Stimulated activated naive CD8-positive, alpha-beta T cell treated with anti-CD3 and anti-CD28 coated beads, Interleukin-15, amount 100 ng/mL, for 72 hours (primary cell): ENCODE results near the gene PCSK7.

Experiments
- ATAC-seq: fragments of 150-1000 bp; cut with Tn5 transposase; 2 replicates; pipeline ENCODE4 v1.10.0; 2021; ENCODE audit warnings: mild to moderate bottlenecking, moderate library complexity
- DNase-seq, 2 donors: peaks; one replicate each; pipeline ENCODE4 v3.0.0; 2021 to 2022
- H3K27ac Mint-ChIP-seq, 2 donors: one replicate each; pipeline ENCODE4 v1.8.0; 2022; ENCODE audit warnings: mild to moderate bottlenecking in 2 of 2, mixed read lengths in 2 of 2, moderate library complexity in 2 of 2
- H3K27me3 Mint-ChIP-seq: one replicate; pipeline ENCODE4 v1.8.0; 2022; ENCODE audit warnings: mixed read lengths
- H3K4me1 Mint-ChIP-seq: one replicate; pipeline ENCODE4 v1.8.0; 2022; ENCODE audit warnings: mild to moderate bottlenecking, mixed read lengths
- H3K4me3 Mint-ChIP-seq, 2 donors: one replicate each; pipeline ENCODE4 v1.8.0; 2022; ENCODE audit warnings: mild to moderate bottlenecking in 2 of 2, mixed read lengths in 2 of 2, moderate library complexity in 1 of 2
- H3K9me3 Mint-ChIP-seq, 2 donors: one replicate each; pipeline ENCODE4 v1.8.0; 2022; ENCODE audit warnings: mixed read lengths in 2 of 2

PCSK7 gene

DNA sequence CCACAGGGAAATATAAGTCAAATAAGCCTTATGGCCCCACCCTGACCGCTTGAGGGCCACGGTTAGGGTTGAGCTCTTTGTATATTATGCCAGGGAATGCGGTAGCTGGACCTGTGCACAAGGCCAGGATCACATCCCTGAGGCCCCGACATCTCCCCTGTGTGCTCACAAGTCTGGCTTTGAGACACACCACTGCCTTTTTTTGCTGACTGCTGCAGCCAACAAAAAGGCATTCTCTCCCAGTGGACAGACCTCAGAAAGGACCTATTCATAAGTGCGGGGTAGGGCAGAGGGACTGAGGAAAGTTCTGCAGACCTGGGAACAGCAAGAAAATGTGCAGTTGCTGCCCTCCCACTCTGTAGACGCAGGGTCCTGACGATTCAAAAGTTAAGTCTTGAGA, 56.8 kb downstream of the PCSK7 start:
- H3K9me3 Mint-ChIP-seq, result no peaks in the 10 kb centered on the region
- H3K27ac Mint-ChIP-seq, result no peak overlapping the region
- no peak overlapping the region for H3K4me3 Mint-ChIP-seq
- H3K27me3 Mint-ChIP-seq, result no peaks in the 10 kb centered on the region
- ATAC-seq (no peak), DNase-seq (no peak)
- H3K4me1 Mint-ChIP-seq, result peaks cover 29% of the 10 kb centered on the region

DNA sequence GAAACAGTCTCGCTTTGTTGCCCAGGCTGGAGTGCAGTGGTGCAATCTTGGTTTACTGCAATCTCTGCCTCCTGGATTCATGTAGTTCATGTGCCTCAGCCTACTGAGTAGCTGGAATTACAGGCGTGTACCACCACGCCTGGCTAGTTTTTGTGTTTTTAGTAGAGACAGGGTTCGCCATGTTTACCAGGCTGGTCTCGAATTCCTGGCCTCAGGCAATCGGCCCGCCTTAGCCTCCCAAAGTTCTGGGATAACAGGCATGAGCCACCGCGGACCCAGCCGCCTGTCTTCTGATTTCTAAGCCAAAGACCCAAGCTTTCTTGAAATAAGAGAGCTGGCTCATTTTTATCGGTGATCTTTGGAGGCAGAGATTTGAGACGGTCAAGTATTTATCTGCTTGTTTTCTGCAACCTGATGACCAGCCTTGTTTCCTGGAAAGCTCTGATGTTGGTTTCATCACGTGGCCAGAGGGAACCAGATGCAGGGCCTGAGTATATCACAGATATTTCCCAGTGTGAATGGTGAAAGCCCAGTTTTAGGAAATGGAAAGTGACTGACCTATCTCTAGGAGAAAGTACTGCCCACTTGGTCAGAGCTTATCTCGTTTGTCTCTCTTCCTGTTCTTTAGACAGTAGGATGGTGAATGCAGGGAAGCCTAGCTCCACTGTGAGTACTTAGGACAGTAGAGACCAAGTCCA, 59.0 kb downstream of the PCSK7 start:
- H3K27ac Mint-ChIP-seq, result no peak overlapping the region
- no peaks in the 10 kb centered on the region for H3K9me3 Mint-ChIP-seq
- no peak for DNase-seq
- no peak for ATAC-seq
- H3K4me3 Mint-ChIP-seq, result no peak overlapping the region
- no peaks in the 10 kb centered on the region for H3K27me3 Mint-ChIP-seq
- H3K4me1 Mint-ChIP-seq, result peaks cover 13% of the 10 kb centered on the region

DNA sequence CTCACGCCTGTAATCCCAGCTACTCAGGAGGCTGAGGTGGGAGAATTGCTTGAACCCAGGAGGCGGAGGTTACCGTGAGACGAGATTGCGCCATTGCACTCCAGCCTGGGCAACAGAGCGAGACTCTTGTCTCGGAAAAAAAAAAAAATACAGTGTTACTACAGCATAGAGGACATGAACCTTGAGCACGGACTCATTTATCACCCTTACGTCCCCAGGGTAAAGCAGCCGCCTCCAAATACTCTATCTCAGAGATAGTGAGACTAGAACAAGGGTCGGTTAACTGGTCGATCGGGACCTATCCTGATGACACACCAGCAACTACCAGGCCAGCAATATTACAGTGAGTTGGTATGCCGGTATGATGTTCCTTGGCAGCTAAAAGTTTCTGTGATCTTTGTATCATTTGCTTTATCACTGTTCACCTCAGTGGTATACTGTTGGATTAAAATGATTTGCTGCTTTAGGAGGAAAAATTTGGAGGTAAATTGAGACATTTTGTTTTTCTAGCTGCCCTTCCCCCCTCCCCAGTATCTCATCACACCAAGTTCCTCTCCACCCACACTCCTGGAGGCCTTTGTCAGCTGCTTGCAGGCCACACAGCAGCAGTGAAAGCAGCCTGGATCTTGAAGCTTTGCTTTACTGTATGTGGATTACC, 60.3 kb downstream of the PCSK7 start:
- Mint-ChIP-seq H3K27me3 (no peaks in the 10 kb centered on the region), H3K9me3 (no peaks in the 10 kb centered on the region), H3K4me3 (no peak overlapping the region), H3K4me1 (peaks cover 10% of the 10 kb centered on the region), H3K27ac (peak overlapping the region in 1 of 2 donors; percentile 34)
- DNase-seq (no peak), ATAC-seq (no peak)

DNA sequence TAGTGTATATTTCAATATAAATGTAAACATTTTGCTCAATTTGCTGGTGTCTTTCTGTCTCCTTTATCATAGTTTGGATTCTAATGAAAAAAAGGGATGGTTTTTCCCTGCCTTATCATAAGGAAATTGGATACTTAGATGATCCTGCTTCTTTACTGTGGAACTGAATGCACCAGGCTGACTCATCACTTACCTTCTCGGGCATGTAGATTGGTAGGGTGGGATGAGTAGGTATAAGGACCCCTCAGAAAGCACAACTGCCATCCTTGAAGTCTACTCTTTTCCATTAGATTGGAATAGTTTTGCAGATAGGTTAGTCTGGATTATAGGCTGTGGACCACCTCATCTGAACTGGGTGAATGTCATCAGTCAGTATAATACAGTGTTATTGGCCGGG, 60.9 kb downstream of the PCSK7 start:
- H3K27ac Mint-ChIP-seq, result peak overlapping the region in 1 of 2 donors; percentile 34
- ATAC-seq (no peak), DNase-seq (no peak)
- H3K27me3 Mint-ChIP-seq, result no peaks in the 10 kb centered on the region
- H3K4me1 Mint-ChIP-seq, result peaks cover 10% of the 10 kb centered on the region
- H3K4me3 Mint-ChIP-seq, result no peak overlapping the region
- H3K9me3 Mint-ChIP-seq, result no peaks in the 10 kb centered on the region

DNA sequence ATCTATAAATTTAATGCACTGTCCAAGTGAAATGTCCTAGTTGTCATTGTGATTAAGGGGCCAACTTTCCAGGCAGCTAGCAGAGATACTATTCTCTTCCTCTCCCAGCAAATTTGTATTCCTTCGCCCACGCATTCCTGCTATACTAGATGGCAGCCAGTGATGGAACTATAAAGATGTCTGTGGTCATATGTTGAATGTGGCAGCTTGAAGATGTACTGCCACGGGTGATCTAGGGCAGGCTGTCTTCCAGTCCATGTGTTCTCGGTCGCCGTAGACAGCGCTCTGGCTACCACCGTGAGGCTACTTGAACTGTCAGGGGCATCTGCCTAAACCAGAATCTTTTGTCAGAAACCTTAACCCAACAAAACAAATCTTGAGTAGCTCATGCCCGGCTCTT, 61.7 kb downstream of the PCSK7 start:
- Mint-ChIP-seq H3K27me3 (no peaks in the 10 kb centered on the region), H3K9me3 (no peaks in the 10 kb centered on the region), H3K4me3 (no peak overlapping the region), H3K27ac (peak overlapping the region in 1 of 2 donors; percentile 35), H3K4me1 (peaks cover 10% of the 10 kb centered on the region)
- no peak for ATAC-seq
- DNase-seq, result no peak

DNA sequence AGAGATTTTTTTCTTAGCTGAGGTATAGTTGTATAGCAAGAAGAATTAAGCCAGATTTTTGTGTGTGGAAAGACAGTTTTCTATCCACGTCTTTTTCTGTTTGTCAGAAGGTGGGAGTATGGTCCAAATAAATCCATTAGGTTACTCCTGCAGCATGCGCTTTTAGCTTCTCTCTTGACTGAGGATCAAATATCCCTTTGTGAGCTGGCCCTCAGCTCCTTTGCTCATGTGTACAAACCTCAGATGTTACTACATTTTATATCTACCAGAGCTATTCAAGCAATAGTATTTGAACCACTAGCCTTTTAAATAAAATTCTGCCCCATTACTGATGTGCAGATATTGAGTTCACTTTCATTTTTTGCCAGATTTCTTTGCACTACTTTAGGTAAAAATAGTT, 62.1 kb downstream of the PCSK7 start:
- H3K4me1 Mint-ChIP-seq, result peaks cover 10% of the 10 kb centered on the region
- DNase-seq (no peak), ATAC-seq (no peak)
- H3K27me3 Mint-ChIP-seq, result no peaks in the 10 kb centered on the region
- H3K27ac Mint-ChIP-seq, result no peak overlapping the region
- H3K4me3 Mint-ChIP-seq, result no peak overlapping the region
- no peaks in the 10 kb centered on the region for H3K9me3 Mint-ChIP-seq

DNA sequence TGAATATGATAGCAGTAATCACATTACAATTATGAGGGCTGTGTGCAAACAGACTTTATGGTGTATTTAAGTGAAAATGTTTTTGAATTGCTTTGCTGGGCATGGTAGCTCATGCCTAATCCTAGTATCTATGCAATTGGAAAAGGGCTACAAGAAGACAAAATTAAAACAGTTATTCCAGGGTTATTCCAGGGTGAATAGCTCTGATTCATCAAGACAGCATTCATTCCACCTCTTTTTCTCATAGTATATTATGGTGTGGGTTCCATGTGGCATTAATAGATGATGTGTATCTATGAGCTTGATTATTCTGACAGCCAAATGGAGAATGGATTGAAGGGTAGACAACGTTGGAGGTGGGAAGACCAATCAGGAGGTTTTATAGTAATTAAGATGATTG, 65.4 kb downstream of the PCSK7 start:
- Mint-ChIP-seq H3K4me3 (no peak overlapping the region), H3K4me1 (peaks cover 4% of the 10 kb centered on the region), H3K27me3 (no peaks in the 10 kb centered on the region), H3K9me3 (no peaks in the 10 kb centered on the region), H3K27ac (peak overlapping the region in 1 of 2 donors; percentile 6)
- DNase-seq, result no peak
- no peak for ATAC-seq

DNA sequence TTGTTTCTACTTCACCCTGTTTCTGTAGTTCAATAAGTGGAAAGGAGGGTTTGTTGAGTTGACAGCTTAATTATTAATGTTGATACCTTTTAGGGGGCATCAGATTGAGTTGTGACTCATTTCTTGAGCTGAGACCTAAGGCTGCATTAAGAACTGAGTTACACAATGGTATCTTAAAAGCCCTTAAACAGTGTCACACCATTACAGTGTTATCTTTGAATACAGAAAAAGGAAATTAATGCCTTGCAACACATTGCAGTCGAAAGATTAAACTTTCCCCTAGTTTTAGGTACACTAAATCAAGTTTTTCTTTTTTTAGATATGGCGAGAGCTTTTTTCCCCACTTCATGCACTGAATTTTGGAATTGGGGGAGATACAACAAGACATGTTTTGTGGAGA, 71.0 kb downstream of the PCSK7 start:
- Mint-ChIP-seq H3K27ac (peak overlapping the region in 1 of 2 donors; percentile 40), H3K27me3 (no peaks in the 10 kb centered on the region), H3K4me3 (no peak overlapping the region), H3K9me3 (no peaks in the 10 kb centered on the region), H3K4me1 (peaks cover 7% of the 10 kb centered on the region)
- ATAC-seq (no peak), DNase-seq (no peak)

DNA sequence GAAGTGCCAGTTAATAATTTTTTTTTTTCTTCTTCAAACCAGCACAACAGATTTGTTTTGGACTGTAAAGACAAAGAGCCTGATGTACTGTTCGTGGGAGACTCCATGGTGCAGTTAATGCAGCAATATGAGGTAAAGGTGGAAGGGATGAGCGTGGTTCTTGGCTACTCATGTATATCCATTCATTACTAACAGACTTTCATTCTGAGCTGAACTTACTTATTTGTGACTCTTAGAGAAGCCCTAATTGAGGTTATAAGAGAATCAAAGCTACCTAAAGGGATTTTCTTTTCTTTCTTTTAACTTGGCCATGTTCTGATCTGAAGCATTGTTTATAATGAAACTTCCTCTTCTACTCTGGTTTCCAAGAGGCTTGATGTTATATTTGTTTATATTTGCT, 72.0 kb downstream of the PCSK7 start:
- Mint-ChIP-seq H3K4me1 (peaks cover 12% of the 10 kb centered on the region), H3K4me3 (no peak overlapping the region), H3K27me3 (no peaks in the 10 kb centered on the region), H3K9me3 (no peaks in the 10 kb centered on the region), H3K27ac (peak overlapping the region in 1 of 2 donors; percentile 42)
- no peak for ATAC-seq
- no peak for DNase-seq

DNA sequence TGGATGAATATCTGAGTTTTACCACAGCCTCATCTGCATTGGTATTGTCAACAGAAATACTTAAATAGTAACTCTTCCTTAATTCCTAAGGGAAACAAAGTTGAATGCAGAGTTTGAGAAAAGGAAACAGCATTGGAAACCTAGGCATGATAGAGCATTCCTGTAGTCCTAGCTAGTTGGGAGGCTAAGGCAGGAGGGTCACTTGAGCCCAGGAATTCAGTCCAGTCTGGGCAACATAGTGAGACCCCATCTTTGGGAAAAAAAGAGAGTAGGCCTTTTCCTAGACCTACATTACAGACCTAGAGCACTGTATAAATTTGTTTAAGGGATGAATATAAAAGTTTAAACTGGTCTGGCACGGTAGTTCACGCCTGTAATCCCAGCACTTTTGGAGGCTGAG, 74.4 kb downstream of the PCSK7 start:
- peak overlapping the region in 1 of 2 donors; percentile 37 for H3K27ac Mint-ChIP-seq
- ATAC-seq, result no peak

DNA sequence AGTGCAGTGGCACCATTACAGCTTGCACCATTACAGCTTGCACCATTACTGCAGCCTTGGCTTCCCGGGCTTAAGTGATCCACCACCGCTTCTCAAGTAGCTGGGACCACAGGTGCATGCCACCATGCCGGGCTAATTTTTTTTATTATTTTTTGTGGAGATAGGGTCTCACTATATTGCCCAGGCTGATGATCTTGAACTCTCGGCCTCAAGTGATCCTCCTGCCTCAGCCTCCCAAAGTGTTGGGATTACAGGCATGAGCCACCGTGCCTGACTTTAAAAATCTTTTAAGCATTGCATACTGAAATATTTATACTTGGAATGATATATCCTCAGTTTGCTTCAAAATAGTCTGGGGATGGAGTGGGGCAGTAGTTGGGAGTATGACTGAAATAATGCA, 77.4 kb downstream of the PCSK7 start:
- DNase-seq (no peak), ATAC-seq (no peak)
- no peaks in the 10 kb centered on the region for H3K27me3 Mint-ChIP-seq
- H3K9me3 Mint-ChIP-seq, result no peaks in the 10 kb centered on the region
- H3K27ac Mint-ChIP-seq, result no peak overlapping the region
- peaks cover 15% of the 10 kb centered on the region for H3K4me1 Mint-ChIP-seq
- no peak overlapping the region for H3K4me3 Mint-ChIP-seq

More for the DNA sequence above, 74.4 kb downstream of the PCSK7 start:
- peaks cover 15% of the 10 kb centered on the region for H3K4me1 Mint-ChIP-seq
- DNase-seq, result no peak
- no peak overlapping the region for H3K4me3 Mint-ChIP-seq
- H3K9me3 Mint-ChIP-seq, result no peaks in the 10 kb centered on the region
- no peaks in the 10 kb centered on the region for H3K27me3 Mint-ChIP-seq
